Myocyte (in vitro differentiated cells): Measurements from ENCODE around the gene ZNF521. TPM values are rescaled to one million over a fixed set of nuclear protein-coding genes. Genes with fewer than 3 reads are reported as not detected.
"Not testable (repeated sequence)": the region's sequence is repeated elsewhere in the genome, so short reads cannot be mapped to it uniquely, and the experiment has no call there.

ENCODE experiments used
- DNase-seq: peaks from one replicate; pipeline ENCODE4 v3.0.0-alpha.2; 2012; ENCODE audit warnings: low read depth
- total RNA-seq: library from RNA; depleted of rRNA; stranded (reverse); fragments of >200 nt; gene quantifications from 2 replicates; pipeline ENCODE4 v1.2.3, GENCODE V29; 2014

The ZNF521 gene
- total RNA-seq, 1 donor from 2014 or later = 27.2 TPM

GRCh38 chr18:25295624-25296138 is 56.3 kb downstream of the ZNF521 start:
- DNase-seq = no peak

- DNase-seq = no peak
Measured at GRCh38 chr18:25291150-25291549, 60.8 kb downstream of the ZNF521 start.

- DNase-seq = peak; percentile 77
Measured at GRCh38 chr18:25289001-25289631, 62.9 kb downstream of the ZNF521 start.

DNA sequence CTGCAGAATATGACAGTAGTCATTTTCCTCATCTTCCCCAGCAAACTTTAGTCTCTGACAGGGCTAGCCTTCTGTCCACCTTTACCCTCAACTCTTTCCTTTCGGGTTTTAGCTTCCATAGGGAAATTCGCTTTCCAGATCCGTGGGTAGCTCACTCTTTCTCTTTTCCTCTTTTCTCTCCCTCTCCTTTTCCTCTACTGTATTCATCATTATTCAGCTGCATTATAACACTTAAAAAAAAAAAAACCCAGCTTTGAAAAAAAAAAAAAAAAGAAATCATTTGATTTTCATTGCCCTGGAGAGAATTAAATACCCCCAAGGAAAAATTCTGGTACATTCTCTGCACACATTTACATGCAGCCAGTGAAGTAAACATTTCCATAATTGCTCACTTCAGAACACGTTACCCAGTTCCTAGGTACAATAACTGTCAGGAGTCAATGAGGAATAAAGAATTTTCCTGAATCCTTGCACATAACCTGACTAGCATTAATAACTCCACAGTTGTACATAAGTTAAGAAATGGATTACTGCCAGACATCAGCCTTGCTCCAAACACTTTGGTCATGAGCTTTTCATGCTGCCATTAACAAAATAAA is 63.5 kb downstream of the ZNF521 start:
- DNase-seq = no peak

DNA sequence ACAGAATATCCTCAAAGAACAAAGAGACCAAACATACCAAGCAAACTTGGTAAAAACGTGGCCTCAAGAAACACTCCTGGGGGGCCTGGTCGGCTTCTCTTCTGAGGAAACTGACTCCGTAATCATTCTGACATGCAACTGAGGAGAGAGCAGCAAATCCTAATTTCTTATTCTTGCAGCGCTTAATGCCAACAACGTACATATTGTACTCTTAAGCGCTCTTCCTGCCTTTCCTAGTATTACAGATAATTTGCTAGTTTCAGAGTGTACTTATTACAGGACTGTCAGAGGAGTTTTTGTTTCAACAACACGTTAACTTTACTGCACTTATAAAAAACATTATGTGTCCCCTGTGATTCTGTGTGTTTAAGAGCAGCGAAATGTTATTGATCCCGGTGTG is 64.9 kb downstream of the ZNF521 start:
- DNase-seq = no peak

GRCh38 chr18:25284861-25285550 is 67.0 kb downstream of the ZNF521 start:
- DNase-seq = peak; percentile 63

DNA sequence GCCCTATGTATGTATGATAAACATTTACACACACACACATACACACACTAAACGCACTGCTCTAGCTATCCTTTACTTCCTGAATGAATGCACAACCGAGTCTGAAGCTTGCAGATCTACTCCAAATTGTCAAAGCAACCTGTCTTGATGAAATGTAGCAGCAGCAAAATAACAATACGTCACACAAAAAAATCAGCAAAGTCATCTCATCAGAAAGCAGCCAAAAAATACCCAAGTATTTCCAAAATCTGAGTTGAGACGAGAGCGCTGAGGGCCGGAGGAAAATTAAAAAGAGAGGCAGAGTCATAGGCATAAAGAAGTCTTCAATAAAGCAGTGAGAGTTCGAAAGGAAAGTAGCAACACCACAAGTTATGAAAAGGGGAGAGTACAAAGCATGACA is 67.7 kb downstream of the ZNF521 start:
- no peak for DNase-seq

- peak; percentile 36 for DNase-seq
Measured at GRCh38 chr18:25283781-25284180, 68.2 kb downstream of the ZNF521 start.

DNA sequence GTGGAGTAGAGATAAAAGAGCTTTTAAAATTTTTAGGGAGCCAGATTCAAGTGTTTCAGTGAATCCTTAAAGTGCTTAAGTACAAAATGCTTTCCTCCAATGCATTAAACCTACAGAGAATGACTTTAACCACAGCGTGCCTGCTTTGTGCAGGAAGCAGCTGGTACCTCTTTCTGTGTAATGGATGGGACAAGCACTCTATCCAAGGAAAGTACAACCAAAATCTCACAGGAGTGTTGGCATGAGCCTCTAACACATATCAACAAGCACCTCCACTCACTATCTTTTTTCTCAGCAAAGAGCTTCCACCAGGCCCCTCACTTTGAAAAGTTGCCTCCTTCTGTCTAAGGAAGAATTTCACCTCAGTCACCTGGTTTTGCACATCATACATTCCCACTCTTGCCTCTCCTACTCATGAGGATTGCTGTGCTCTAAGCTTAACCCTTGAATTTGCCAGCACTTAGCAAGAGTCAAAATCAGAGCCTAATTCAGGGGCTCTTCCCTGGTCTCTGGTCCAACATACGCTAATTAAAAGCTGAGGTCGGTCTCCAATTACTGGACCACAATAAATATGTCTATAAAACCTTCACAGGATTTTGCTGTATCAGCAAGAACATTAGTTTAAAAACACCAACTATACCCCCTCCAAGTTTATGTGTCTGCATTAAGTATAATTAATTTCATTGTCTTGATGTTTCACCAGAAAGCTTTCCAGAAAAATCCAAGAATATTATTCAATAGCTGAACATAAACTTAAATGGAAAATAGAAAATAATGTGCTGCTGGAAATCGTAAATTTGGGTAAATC is 68.9 kb downstream of the ZNF521 start:
- DNase-seq = no peak

DNA sequence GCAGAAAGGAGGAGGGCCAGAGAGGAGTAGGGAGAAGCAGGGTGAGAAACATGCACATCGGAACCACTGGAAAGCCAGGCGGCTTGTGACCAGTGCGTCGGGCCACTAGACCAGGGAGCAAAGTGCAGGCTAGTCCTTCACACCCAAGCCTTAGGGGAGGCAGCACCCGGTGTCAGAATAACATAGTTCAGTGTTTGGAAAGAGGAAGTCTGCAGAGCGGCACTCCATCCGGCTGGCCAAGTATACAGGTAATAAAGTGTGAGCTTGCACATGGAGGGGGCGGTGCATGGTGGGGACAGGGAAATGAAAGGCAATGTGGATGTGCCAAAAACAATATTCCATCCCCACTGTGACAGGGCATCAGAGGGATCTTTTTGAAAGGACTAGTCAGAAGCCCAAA is 69.7 kb downstream of the ZNF521 start:
- DNase-seq = no peak

- no peak for DNase-seq
Measured at GRCh38 chr18:25281556-25281955, 70.4 kb downstream of the ZNF521 start.

DNA sequence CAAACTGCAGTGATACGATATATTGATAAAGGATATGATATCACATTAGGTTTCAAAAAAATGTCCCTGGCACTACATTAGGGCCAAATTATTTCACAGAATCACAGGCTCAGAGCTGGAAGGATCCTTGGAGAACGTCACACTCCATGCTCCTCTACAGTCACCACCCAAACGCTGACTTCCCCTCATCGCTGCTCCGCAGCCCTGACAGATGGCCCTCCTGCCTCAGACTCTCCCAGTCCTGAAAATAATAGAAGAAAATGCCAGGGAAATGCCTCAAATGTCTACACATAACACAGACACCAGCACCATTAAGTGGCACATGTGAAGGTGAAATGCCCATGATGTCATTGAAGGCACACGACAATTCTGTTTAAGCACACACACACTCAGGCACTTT is 72.0 kb downstream of the ZNF521 start:
- DNase-seq = no peak

- no peak for DNase-seq
Measured at GRCh38 chr18:25279556-25279955, 72.4 kb downstream of the ZNF521 start.

DNA sequence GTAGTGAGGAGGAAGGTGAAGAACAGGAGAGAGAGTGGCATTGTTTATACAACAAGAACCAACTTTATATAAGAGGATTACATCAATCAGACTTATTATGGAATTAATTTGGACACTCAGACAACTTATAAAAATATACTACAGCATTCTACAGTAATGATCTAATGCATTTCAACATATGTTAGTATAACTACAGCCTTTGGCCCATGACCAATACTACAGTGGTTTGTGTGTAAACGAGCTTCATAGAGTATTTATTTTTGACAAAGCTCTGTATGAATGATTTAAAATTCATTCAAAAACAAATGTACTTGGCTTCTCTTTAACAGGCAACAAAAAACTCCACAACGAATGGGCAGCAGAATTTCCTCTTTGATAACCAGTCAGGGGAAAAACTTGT is 72.8 kb downstream of the ZNF521 start:
- no peak for DNase-seq

GRCh38 chr18:25278394-25278793 is 73.6 kb downstream of the ZNF521 start:
- no peak for DNase-seq

- DNase-seq = no peak
Measured at GRCh38 chr18:25275412-25276001, 76.5 kb downstream of the ZNF521 start.

DNA sequence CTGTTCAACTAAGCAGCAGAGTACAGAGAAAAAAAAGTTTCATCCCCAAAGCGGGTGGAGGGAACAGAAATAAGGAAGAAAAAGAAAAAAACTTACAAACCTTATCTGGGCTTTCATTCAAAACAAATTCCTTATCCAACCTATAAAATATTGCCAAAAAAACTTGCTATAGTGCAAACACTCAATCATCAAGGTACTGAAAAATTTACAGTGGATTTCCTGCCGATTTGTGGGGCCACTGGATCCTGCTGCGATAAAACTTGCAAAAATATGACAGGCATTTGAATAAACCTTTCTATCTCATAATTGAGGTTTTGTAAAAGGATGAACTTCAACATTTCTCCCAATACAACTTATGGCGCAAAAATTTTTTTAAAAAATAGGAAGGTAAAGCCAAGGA is 77.0 kb downstream of the ZNF521 start:
- DNase-seq = no peak

- not testable (repeated sequence) for DNase-seq
Measured at GRCh38 chr18:25266931-25267527, 84.9 kb downstream of the ZNF521 start.

DNA sequence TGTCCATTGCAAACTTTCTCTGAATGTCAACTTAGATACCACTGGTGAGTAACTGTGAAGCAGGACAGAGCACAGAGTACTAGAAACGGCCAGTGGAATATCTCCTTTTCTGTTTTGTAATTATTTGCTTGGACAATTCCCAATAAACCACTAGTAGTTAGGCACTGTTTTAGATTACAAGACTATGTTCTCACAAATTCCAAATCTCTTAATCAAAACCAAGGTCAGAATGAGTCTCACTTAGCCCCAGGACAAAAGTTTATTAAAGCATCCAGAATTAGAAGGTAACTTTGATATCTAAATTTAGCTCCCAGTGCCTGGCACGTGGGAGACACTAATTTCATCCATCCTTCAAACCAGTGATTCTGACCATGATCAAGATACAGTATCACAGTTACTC is 89.0 kb downstream of the ZNF521 start:
- peak; percentile 34 for DNase-seq

DNA sequence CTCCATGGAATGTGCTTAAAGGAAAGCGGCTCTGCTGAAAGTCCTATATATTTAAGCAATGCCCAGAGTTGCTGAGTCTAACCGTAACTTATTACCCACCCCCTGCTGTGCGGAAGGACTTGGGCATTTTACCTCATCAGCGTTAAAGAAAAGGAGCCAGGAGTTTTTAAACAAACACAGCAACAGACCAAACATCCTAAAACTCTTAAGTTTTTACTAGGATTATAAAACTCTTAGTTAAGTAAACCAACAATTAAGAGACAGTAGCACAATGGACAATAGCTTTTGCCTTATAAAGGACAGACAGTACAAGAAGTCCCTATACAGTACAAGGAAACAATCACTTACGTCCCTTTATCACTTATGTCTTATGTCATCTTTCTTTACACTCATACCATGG is 90.2 kb downstream of the ZNF521 start:
- DNase-seq = no peak

- DNase-seq = no peak
Measured at GRCh38 chr18:25256439-25256838, 95.5 kb downstream of the ZNF521 start.
